NCI-H226 (cell line): ENCODE results near the gene CFAP251.

Source experiments
- DNase-seq: peaks from one replicate; pipeline ENCODE4 v3.0.0-alpha.2; 2015

CFAP251 gene

GRCh38 chr12:122006186-122006926 is 88.0 kb downstream of the CFAP251 start:
- no peak for DNase-seq

- no peak for DNase-seq
Observed at GRCh38 chr12:122009741-122010140, 91.3 kb downstream of the CFAP251 start.

GRCh38 chr12:122012184-122012583 is 93.8 kb downstream of the CFAP251 start:
- DNase-seq: no peak

- DNase-seq: no peak
Observed at GRCh38 chr12:122013136-122013535, 94.7 kb downstream of the CFAP251 start.

GRCh38 chr12:122013791-122014590 is 95.6 kb downstream of the CFAP251 start:
- DNase-seq: no peak

GRCh38 chr12:122014781-122015180 is 96.4 kb downstream of the CFAP251 start:
- DNase-seq: no peak

- DNase-seq: no peak
Observed at GRCh38 chr12:122018457-122018856, 100.1 kb downstream of the CFAP251 start.

- DNase-seq: no peak
Observed at GRCh38 chr12:122018937-122019336, 100.5 kb downstream of the CFAP251 start.

GRCh38 chr12:122020795-122021192 is 102.4 kb downstream of the CFAP251 start:
- no peak for DNase-seq

- DNase-seq: no peak
Observed at GRCh38 chr12:122021193-122021821, 102.9 kb downstream of the CFAP251 start.

- peak; percentile 61 for DNase-seq
Observed at GRCh38 chr12:122021822-122022392, 103.5 kb downstream of the CFAP251 start, which contains the start of gene BCL7A. BCL7A (plus strand) TSS chr12:122021884; CDS start chr12:122022092, 208 bp downstream.

- no peak for DNase-seq
Observed at GRCh38 chr12:122022393-122023338, 104.3 kb downstream of the CFAP251 start.

- no peak for DNase-seq
Observed at GRCh38 chr12:122023339-122024131, 105.1 kb downstream of the CFAP251 start.

GRCh38 chr12:122024132-122024785 is 105.9 kb downstream of the CFAP251 start:
- DNase-seq: no peak

- no peak for DNase-seq
Observed at GRCh38 chr12:122026706-122027333, 108.4 kb downstream of the CFAP251 start.

- no peak for DNase-seq
Observed at GRCh38 chr12:122028165-122028904, 109.9 kb downstream of the CFAP251 start.

GRCh38 chr12:122028905-122029560 is 110.6 kb downstream of the CFAP251 start:
- no peak for DNase-seq

GRCh38 chr12:122029620-122030423 is 111.4 kb downstream of the CFAP251 start:
- no peak for DNase-seq
